HG03457 (cell line): ENCODE results near the gene CA5B.
"Not testable (repeated sequence)": the region's sequence is repeated elsewhere in the genome, so short reads cannot be mapped to it uniquely, and the experiment has no call there.

Experiments
- ATAC-seq: cut with Tn5 transposase; IDR thresholded peaks from one replicate; pipeline ENCODE4 v1.9.1; 2021; ENCODE audit warnings: moderate number of reproducible peaks; ENCODE audit not compliant: unreplicated experiment

CA5B gene

GRCh38 chrX:15747626-15748173 is 9.6 kb downstream of the CA5B start:
- no peak for ATAC-seq

GRCh38 chrX:15748841-15749240 is 10.8 kb downstream of the CA5B start:
- no peak for ATAC-seq

GRCh38 chrX:15749642-15750610 is 11.9 kb downstream of the CA5B start:
- ATAC-seq: peak; percentile 75

- no peak for ATAC-seq
Measured at GRCh38 chrX:15750611-15751154, 12.6 kb downstream of the CA5B start.

GRCh38 chrX:15751155-15751819 is 13.2 kb downstream of the CA5B start:
- no peak for ATAC-seq

GRCh38 chrX:15755091-15755490 is 17.0 kb downstream of the CA5B start:
- no peak for ATAC-seq

- no peak for ATAC-seq
Measured at GRCh38 chrX:15758140-15758539, 20.1 kb downstream of the CA5B start.

- not testable (repeated sequence) for ATAC-seq
Measured at GRCh38 chrX:15759886-15760285, 21.8 kb downstream of the CA5B start.

- ATAC-seq: no peak
Measured at GRCh38 chrX:15761564-15762191, 23.6 kb downstream of the CA5B start.

GRCh38 chrX:15769300-15769954 is 31.4 kb downstream of the CA5B start:
- ATAC-seq: no peak

GRCh38 chrX:15781961-15782699 is 44.1 kb downstream of the CA5B start:
- no peak for ATAC-seq

GRCh38 chrX:15785176-15785750 is 47.2 kb downstream of the CA5B start:
- ATAC-seq: no peak

GRCh38 chrX:15786915-15787314 is 48.8 kb downstream of the CA5B start:
- ATAC-seq: no peak

GRCh38 chrX:15789979-15790768 is 52.1 kb downstream of the CA5B start, which contains the start of gene ZRSR2:
TSS of gene ZRSR2 (plus strand) at chrX:15790484. CDS start at chrX:15790496, 12 bp downstream.
- peak; percentile 88 for ATAC-seq

GRCh38 chrX:15790769-15791290 is 52.8 kb downstream of the CA5B start:
- ATAC-seq: peak; percentile 6

GRCh38 chrX:15797707-15798106 is 59.6 kb downstream of the CA5B start:
- no peak for ATAC-seq

GRCh38 chrX:15804563-15804962 is 66.5 kb downstream of the CA5B start:
- no peak for ATAC-seq

GRCh38 chrX:15808254-15808653 is 70.2 kb downstream of the CA5B start:
- ATAC-seq: no peak
